Hematopoietic multipotent progenitor cell treated with erythropoietin and hydrocortisone succinate and interleukin-3 and kit ligand, for 4 days (in vitro differentiated cells): ENCODE results near the gene TIMP2.
A peak's percentile ranks its signal among the peaks of the same experiment; 100 is the strongest.

ENCODE experiments used
- DNase-seq: peaks from one replicate; pipeline ENCODE4 v3.0.0-alpha.2; 2015

The TIMP2 gene

DNA sequence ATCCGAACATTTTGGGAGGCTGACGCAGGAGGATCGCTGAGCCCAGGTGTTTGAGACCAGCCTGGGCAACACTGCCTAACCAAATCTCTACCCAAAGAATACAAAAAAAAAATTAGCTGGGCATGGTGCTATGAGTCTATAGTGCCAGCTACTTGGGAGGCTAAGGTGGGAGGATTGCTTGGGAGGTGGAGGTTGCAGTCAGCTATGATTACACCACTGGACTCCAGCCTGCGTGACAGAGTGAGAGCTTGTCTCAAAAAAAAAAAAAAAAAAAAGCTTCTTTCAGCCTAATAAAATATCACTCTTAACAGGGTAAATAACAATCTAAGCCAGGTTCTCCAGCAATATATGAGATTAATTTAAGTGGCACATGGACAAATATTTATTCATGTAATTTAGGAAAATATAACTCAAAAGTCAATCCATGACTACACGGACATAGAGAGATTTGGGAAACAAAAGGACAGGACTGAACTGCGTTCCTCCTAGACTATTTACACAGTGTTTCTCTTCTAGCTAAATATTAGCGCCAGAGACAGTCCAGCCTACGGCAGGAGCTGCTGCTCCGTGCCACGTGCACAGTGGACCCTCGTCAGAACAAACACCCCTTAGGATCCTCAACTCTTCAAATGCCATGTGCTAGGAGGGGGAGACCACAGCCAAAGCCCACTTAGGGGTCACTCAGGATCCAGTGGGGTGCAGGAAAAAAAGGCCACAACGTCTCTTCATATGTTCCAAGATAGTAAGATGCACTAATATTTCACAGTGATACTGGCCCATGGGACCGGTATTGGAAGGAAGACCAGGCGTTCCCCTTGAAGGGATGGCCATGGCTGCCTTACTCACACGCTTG lies 93.3 kb downstream of the TIMP2 start:
- no peak for DNase-seq

DNA sequence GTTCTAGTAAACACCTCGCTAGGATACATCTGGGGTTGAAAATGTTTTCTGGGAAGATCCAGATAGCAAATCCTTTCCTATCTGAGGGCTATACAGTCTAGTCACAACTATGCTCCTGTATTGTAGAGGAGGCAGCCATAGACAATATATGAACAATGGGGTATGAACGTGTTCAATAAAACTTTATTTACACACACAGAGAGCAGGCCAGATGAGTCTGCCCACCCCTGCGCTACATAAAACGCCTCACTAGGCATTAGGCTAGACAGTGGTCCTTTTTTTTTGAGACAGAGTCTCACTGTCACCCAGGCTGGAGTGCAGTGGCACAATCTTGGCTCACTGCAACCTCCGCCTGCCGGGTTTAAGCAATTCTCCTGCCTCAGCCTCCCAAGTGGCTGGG lies 95.7 kb downstream of the TIMP2 start:
- no peak for DNase-seq

DNA sequence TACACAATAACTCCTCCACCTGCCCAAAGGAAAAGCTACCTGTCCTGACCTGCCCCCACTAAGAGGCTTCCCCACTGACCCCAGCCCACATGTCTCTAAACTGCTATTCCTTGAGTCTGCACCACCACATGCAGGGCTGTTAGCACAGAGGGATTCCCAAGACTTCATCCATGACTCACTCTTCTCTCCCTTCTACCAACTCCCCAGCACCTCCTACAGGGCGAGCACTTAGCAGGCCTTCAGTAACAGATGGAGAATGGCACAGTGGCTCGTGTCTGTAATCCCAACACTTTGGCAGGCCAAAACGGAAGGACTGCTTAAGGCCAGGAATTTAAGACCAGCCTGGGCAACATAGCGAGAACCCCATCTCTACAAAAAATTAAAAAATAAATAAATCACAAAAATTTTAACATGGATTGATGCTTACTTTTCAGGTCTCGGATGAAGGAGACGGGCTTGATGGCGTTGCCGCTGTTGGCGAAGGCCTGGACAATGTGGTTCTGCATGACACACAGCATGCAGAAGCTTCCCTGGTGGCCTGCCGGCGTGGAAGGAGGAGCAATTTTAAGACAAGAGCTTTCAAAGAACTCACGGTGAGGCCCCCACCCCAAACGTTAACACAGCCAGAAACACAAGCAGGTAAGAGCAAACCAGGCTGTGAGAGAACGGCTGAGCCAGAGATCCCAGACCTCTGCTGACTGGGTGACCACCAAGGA lies 96.6 kb downstream of the TIMP2 start:
- DNase-seq, result peak; percentile 21

DNA sequence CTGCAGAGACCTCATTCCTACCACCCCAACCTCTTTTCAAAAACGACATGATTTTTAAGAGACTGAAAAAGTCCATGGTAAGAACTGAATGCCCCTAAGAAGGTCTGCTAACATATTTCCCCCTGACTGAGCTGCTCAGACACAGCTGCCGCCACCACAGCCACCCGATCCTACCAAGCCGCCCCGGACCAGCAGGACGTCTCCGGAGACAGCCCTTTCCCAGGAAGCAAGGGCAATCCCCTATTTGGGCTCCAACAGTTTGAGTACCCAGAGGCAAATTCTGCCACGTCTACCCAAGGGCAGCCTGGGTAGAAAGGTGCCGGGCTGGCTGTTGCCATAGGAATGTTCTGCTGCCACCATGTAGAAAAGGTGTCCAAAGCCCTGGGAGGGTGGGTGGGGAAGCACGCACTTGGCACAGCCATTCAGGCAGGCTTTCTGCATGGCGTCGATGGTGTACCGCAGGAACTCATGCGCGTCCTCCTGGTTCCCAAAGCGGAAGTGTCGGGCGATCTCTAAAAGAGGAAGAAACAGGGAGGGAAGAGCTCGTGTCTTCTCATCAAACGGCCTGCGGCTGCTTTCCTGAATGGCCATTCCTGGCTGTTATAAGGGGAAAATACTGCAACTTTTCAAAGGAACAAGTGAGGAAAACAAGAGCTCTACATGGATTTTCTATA lies 98.2 kb downstream of the TIMP2 start:
- DNase-seq, result peak; percentile 29

DNA sequence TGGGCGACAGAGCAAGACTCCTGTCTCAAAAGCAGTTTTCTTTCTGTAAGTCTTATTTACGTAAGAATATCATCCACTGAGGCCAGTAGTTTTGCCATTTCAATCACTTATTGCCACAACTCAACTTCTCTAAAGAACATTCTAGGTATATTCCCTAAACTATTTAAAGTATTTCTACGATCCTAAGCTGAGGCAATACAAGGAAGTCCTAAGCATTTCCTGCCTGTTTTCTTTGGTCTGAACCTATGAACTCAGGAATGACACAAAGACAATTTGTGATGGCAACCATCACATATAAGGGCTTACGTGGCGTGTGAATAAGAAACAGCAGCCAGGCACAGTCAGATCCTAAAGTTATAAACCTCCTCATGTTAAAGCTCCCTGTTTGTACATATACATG lies 98.8 kb downstream of the TIMP2 start:
- no peak for DNase-seq

DNA sequence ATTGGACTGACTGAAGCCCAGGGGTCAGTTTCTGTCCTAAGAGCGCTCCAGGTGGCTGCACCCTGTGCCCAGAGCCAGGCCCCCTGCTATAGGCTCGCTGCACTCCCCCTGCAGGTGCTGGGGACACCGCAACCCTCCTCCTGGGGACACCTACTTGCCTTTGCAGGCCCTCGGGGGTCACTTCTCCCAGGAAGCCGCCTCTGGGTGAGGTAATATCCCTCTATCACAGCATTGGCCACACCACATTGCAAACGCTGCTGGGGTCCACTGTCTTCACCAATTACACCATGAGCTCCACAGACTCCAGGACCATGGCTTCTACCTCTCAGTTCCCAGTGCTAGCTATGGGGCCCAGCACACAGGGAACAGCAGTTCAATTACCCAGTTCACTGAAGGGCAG lies 99.5 kb downstream of the TIMP2 start:
- DNase-seq, result no peak

DNA sequence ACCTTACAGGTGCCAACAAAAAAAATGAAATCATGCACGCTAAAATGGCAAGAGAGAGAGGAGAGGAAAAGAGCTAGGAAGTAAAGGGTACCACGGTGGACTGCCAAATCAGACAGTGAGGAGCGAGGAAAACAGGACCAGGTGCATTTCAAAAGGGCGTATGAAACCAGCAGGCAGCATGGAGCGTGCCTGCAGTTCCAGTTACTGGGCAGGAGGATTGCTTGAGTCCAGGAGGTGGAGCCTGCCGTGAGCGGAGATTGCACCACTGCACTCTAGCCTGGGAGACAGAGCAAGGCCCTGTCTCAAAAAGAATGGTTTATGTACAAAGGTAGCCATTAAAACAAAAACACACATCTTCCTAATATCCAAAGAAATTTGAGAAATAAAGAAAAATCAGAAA lies 100.9 kb downstream of the TIMP2 start:
- DNase-seq, result no peak

DNA sequence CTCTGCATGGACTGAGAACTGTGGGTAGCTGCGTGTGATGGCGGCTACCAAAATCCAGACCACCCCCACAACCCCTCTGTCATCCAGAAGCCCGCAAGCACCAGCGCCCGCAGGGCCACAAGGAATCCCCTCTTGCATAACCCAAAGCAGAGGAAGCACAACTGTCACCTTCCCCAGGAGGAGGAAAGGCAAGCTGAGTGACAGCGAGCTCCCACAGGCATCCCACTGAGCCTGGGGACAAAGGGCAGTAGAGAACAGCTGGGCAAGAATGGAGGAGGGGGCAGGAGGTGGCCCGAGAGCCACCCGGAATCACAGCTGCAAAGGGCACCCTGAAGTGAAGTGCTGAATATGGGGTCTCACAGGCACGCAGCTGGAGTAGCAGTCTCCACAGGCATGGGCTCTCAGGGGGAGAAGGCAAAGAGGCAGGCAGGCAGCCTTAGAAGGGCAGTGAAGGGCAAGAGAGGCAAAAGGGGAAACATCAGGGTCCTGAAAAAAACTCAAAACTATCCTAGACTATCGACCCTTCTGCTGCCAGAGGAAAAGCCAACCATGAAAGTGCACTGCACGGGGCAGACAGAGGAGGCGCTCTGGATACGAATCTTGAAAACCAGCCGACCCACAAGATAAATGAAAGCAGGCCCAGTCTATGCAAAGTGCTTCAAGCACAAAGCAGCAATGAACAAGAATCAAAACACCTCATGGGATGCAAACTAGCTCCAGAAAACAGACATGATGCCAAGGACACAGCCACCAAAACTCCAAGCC lies 101.7 kb downstream of the TIMP2 start:
- no peak for DNase-seq

DNA sequence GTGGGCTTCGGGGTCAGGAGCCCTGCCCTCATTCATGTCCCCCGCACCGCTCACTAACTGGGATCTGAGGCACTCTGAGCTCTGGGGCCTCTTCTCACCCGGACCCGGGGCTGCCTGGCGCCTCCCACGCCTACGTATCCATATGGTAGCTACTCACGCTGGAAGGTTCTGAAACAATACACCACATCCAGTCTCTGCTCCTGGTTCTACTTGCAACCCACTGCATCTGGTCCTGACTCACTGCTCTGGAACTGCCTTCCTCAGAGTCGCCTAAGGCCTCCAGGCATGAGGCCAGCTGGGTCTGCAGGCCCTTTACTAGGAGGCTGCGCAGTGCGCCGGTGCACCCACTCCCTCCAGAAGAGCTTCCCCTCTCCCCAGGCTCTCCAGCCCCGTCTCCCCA lies 102.6 kb downstream of the TIMP2 start:
- no peak for DNase-seq

DNA sequence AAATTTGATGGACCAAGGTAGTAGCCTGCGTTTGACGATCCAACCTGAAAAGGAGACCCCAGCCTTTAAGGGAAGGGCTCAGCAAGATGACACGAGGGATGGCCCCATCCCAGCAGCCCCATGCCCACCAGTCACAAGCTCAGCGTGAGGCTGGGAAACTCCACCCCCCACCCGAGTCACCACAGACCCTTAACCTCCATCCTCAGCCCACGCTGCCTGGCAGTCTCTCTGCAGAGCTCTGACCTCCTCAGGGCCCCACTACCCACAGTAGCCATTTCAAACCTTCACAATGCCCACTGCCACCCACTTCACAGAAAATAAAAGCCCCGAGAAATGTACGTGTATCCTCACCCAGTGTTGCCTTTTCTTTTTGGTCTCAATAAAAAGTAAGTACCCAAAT lies 103.2 kb downstream of the TIMP2 start:
- no peak for DNase-seq

DNA sequence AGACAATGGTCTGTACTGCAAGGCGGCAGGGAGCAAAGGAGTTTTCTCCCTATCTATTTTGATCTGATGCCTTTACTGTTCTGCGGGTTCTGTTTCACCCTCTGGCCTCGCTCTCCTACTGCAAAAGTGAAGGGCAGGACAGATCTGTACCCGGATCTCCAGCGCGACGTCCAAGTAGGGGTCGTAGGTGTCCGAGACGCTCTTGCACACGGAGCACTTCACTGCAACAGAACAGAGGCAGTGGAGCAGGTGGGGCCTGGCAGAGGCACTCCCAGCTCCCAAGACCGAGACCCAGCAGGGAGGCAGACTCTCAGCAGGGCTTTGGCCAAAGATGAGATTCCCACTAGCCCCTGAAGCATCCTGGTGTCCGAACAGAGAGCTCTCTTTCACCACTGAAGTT lies 104.3 kb downstream of the TIMP2 start:
- DNase-seq, result no peak

DNA sequence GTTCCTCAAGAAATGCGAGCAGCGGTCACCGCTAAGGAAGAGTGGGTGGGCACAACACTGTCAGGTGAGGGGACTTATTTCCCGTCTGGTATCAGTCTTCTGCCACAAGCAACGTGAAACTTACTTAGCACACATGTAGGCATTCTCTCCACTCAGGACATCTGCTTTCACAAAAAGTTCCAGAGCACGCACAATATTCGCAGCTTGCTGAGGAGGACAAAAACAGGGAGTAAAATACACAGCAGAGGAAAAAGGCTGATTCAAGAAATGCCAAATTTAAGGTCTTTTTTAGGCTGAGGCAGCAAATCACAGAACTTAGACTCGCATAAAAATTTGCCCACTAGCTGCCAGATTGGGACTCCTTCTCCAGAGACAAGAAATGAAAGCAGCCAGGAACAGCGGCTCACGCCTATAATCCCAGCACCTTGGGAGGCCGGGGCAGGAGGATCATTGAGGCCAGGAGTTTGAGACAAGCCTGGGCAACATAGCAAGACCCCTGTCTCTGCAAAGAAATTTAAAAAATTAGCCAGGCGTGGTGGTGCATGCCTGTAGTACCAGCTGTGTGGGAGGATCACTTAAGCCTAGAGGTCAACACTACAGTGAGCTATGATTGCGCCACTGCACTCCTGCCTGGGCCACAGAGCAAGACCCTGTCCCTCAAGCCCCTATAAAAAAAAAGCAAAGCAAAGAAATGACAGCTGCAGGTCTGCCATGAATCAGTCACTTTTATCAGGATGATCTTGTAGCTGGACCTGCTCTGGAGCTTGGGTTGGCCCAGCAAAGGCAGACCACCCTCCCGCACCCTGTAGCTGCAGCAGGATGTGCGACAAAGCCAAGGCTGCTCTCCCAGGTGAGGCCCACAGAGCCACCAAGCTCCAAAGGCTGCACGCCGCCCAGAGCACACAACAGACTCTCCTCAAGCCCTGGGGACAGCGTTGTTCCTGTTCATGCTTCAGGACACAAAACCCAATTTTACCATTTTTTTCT lies 105.1 kb downstream of the TIMP2 start:
- no peak for DNase-seq

DNA sequence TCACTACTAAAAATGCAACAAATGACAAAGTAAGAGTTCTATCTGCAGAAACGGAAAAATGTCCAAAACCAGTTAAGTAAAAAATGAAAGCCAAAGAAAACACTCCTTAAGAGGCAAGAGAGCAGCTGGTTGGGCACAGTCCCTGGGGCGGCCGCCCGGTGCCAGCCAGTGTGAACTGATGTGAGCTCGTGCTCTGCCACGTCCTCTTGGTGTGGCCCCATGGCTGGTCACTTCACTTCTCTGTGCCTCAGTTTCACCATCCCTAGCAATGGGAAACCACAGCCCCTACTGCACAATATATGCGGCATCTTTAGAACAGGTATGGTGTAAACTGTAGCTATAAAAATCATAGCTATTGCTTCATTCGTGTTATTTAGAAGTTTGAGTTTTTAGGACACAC lies 105.8 kb downstream of the TIMP2 start:
- DNase-seq, result no peak

DNA sequence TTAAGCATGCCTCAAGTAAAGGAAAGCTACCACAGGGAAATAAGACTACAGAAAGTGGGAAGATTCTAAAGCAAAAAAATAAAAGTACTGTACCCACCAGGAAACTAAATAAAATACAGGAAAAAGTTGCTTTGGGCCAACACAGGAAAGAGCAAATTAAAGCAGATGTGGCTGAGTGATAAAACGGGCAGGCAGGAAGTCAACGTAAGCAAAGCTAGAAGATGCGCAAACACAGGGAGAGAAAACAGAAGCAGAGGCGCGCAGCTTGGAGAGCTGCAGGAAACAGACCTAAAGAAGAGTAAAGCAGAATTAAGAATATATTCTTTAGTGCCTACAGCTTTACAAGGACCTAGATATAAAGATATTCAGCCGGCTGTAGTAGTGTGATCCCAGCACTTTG lies 106.3 kb downstream of the TIMP2 start:
- DNase-seq, result peak; percentile 88

DNA sequence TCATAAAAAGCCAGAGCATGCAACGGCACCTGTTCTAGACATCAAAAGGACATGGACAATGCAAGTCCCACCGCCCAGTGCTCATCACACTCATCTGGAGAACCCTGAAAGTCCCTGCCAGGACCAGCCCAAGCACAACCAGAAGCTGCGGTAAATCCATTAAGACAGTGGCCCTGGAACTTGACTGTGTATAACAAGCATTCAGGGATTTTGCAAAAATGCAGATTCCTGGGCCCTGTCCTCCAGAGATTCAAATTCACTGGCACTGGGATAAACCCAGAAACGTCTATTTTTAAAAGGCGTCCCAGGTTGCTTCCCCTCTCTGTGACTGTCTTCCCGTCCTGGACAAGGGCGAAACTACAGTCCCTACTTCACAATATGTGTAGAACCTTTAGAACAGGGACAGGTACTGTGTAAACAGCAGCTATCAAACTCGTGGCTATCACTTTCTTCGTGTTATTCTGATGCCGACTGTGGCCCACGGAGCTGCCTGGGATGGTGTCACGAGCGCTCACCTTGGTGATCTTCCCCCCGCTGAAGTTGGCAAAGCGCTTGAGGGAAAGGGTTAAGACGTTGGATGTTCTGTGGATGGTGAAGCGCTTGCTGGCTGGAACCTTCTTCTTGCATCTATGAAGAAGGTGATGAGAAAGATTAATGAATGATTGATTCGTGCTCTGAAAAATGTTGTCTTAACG lies 106.9 kb downstream of the TIMP2 start:
- DNase-seq, result no peak

DNA sequence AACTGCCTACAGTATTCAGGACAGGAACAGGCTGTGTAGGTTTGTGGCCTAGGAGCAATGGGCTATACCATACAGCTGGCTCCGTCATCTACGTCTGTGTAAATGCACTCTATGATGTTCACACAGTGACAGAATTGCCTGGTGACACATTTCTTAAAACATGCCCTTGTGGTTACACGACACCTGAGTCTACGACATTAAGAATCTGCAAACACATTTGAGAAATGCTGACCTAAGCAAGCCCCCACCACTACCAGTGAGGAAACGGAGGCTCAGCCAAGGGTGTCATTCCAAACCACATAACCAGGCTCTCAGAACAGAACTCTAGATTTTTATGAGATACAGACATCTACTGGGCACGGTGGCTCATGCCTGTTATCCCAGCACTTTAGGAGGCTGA lies 108.1 kb downstream of the TIMP2 start:
- no peak for DNase-seq

DNA sequence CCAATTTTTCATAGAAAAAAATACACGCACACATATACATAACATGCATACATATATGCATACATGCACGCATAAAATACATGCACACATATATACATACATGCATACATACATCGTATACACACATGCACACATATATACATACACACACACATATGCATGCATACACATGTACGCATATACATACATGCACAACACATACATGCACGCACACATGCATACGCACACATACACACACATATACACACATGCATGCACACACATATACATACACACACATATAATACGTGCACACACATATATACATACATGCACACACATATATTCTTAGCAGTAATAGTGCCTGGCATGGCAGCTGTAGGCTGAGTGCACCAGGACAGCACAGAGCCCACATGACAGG lies 109.5 kb downstream of the TIMP2 start:
- DNase-seq, result no peak

DNA sequence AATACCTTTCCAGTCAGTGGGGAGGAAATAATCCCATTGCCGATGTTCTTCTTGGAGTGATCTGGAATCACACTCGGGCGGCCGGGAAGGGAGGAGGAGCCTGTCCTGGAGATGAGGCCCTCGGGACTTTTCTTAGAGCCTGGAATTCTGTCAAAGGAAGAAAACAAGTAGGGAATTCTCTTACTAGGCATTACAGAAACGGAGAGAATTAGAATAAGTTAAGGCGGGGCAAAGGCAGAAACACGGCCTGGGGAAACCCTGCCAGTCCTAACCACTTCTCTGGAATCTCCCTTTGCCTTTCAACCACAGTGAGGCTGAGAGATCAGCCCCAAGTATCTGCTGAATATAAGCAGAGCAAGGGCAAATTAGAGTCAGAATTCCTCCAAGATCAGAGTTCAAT lies 112.3 kb downstream of the TIMP2 start:
- DNase-seq, result no peak

DNA sequence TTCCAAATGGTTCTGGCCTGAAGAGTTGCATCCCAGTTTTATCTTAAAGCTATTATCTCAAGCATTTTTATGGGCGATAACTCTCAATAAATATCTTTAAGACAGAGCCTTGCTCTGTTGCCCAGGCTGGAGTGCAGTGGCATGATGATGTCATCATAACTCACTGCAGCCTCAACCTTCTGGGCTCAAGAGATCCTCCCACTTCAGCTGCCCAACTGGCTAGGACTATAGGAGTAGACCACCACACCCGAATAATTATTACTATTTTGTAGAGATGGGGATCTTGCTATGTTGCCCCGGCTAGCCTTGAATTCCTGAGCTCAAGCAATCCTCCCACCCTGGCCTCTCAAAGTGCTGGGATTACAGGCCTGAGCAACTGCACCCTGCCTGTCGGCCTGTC lies 117.0 kb downstream of the TIMP2 start:
- no peak for DNase-seq

DNA sequence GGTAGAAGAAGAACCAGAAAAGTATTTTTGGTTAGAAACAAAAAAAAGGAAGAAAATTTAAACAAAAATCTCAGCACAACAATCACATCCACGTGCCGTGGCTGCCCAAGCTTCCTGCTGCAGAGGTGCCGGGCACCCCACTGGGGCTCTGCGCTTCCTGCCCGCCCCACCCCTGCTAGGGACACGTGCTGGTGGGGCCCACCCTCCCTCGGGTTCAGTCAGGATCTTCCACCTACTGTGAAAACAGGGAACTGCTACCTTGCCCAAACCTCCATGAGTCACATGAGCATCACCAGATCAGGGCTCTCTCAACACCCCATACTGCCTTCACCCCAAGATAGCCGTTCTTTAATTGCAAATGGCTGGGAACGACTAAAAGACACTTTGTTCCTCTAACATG lies 118.7 kb downstream of the TIMP2 start:
- peak; percentile 38 for DNase-seq

DNA sequence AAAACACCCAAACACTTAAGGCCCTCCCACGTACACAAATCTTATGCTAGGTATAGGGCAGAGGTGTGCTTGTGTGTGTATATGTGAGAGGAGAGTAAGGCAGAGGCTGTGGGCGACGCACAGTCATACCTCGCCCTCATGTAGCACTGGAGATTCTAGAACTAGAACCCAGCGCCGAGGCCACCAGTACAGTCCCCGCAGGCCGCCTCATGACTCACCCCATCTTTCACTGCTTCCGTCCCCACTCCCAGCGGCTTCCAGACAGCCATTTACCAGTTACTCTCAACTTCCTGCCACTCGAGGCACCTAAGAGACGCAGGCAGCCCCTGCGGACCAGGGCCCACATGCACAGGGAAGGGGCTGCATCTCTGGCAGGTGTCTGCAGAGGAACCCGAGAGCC lies 119.9 kb downstream of the TIMP2 start:
- DNase-seq, result no peak
